PC-3 (cell line): ENCODE measurements around the gene MRPS7. TPM values are rescaled to one million over a fixed set of nuclear protein-coding genes. Genes with fewer than 3 reads are reported as not detected.

Experiments used
- ATAC-seq: fragments of 200-7000 bp; cut with Tn5 transposase; 2 replicates; pipeline ENCODE4 v1.9.1; 2020; ENCODE audit warnings: mild to moderate bottlenecking, moderate library complexity
- BruUV-seq: library from RNA; stranded (reverse); fragments of 400-500 nt; replicated peaks from 2 replicates; lab custom pipeline; 2021; lab: Mats Ljungman, UMichigan
- CTCF ChIA-PET: fragments of 300-600 bp; sonication (Branson Sonifier 250); formaldehyde crosslinking; loops from one replicate; lab custom pipeline; 2022; ENCODE audit warnings: antibody characterized with exemption; lab: Charles Lee
- POLR2A ChIA-PET: fragments of 300-600 bp; sonication (Branson Sonifier 250); formaldehyde crosslinking; loops from one replicate; lab custom pipeline; 2022; ENCODE audit warnings: antibody characterized with exemption; ENCODE audit not compliant: unreplicated experiment; lab: Charles Lee
- DNase-seq: peaks from one replicate; pipeline ENCODE4 v3.0.0-alpha.2; 2015
- H2AFZ ChIP-seq: fragments of 300-600 bp; sonication (generic); 2 replicates; pipeline ENCODE4 v1.6.0; 2016; ENCODE audit warnings: antibody characterized with exemption, low read length
- H3F3A ChIP-seq: fragments of 300-600 bp; sonication (generic); one replicate; pipeline ENCODE4 v1.6.0; 2017; ENCODE audit warnings: antibody characterized with exemption, low read length, control low read depth, mild to moderate bottlenecking; ENCODE audit not compliant: unreplicated experiment
- H3K27ac ChIP-seq: fragments of 300-600 bp; sonication (generic); 2 replicates; pipeline ENCODE4 v1.5.1; 2016; ENCODE audit warnings: mild to moderate bottlenecking, low read length
- H3K27me3 ChIP-seq: fragments of 300-600 bp; sonication (generic); 2 replicates; pipeline ENCODE4 v1.6.1; 2016; ENCODE audit warnings: low read length, mixed read lengths
- H3K36me3 ChIP-seq: fragments of 300-600 bp; sonication (generic); 2 replicates; pipeline ENCODE4 v1.6.1; 2016; ENCODE audit warnings: low read depth, mixed run types, low read length, mixed read lengths
- H3K4me1 ChIP-seq: fragments of 300-600 bp; sonication (generic); 2 replicates; pipeline ENCODE4 v1.5.1; 2016; ENCODE audit warnings: low read length; ENCODE audit not compliant: insufficient read depth
- H3K4me2 ChIP-seq: fragments of 300-600 bp; sonication (generic); 2 replicates; pipeline ENCODE4 v1.6.0; 2016; ENCODE audit warnings: low read length
- H3K4me3 ChIP-seq: fragments of 300-600 bp; sonication (generic); 2 replicates; pipeline ENCODE4 v1.5.1; 2016; ENCODE audit warnings: mild to moderate bottlenecking, low read length, mixed read lengths
- H3K79me2 ChIP-seq: fragments of 300-600 bp; sonication (generic); 2 replicates; pipeline ENCODE4 v1.6.1; 2017; ENCODE audit warnings: low read length, mixed read lengths
- H3K9ac ChIP-seq: fragments of 300-600 bp; sonication (generic); 2 replicates; pipeline ENCODE4 v1.6.0; 2016; ENCODE audit warnings: mild to moderate bottlenecking, low read length
- H3K9me2 ChIP-seq: fragments of 300-600 bp; sonication (generic); replicated peaks from 2 replicates; pipeline ENCODE4 v1.6.1; 2016; ENCODE audit warnings: mixed run types, low read length, mixed read lengths
- H3K9me3 ChIP-seq: fragments of 300-600 bp; sonication (generic); 2 replicates; pipeline ENCODE4 v1.6.1; 2016; ENCODE audit warnings: low read length, mixed read lengths
- H4K20me1 ChIP-seq: fragments of 300-600 bp; sonication (generic); 2 replicates; pipeline ENCODE4 v1.6.1; 2016; ENCODE audit warnings: low read length, mixed read lengths
- CTCF ChIP-seq: fragments of 300-600 bp; sonication (generic); conservative IDR thresholded peaks from 2 replicates; pipeline ENCODE4 v1.5.1; 2017; ENCODE audit warnings: antibody characterized with exemption, low read depth, mild to moderate bottlenecking, low read length
- EZH2 ChIP-seq: fragments of 300-600 bp; sonication (generic); IDR thresholded peaks from one replicate; pipeline ENCODE4 v1.6.1; 2017; ENCODE audit warnings: antibody characterized with exemption, mild to moderate bottlenecking, low read length; ENCODE audit not compliant: unreplicated experiment
- EZH2phosphoT487 ChIP-seq: fragments of 300-600 bp; sonication (generic); IDR thresholded peaks from 2 replicates; pipeline ENCODE4 v1.6.1; 2018; ENCODE audit warnings: mild to moderate bottlenecking, antibody characterized with exemption, low read length, borderline replicate concordance
- intact Hi-C: fragments of 100-400 bp; cut with micrococcal nuclease; formaldehyde crosslinking; loops from 2 replicates; pipeline ENCODE4 v1.9.0; 2023
- total RNA-seq: library from RNA; depleted of rRNA; stranded (reverse); fragments of >200 nt; gene quantifications from 2 replicates; pipeline ENCODE4 v1.2.3, GENCODE V29; 2014

MRPS7 gene
- total RNA-seq, 1 experiment from 2014 or later: 144 TPM

DNA sequence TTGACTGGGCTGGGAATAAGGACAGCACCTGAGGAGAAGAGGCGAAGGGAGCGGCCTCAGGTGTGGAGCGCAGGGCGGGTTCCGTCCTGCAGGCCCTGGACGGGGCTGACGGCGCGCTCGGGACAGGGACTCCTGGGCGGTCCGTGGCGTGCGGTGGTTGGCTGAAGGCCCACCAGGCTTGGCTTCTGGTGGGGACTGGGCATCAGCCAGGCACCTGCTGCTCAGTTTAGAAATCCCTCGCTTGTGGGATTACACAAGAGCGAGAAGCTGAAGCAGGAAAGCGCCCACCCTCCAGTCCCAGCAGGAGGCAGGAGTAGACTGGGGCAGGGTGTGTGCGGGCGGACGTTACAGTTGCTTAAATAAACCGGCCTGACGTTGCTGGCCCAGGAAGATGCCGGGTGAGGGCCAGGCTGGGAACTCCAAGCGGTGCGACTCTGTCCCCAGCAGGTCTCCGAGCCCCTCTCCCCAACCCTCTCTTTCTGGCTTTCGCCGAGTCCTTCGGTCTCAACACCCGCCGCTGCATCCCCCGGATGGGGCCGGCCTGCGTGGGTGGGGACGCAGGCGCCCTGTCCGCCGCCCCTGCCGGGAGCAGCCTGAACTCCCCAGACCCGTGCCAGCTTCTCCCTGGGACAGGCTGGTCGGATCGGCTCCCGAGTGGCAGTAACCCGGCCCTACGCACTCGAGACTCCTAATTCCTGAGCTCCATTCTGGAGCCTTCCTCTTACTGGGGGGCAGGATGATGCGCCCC, 8.7 kb downstream of the MRPS7 start:
- no peaks in the 10 kb centered on the region for H3K9me3 ChIP-seq
- intact Hi-C loops: loop anchor here (1.0 to 2.0 kb wide), 3 partner anchors 9 to 142 kb away; partner anchors contain the start of genes GGA3 and MRPS7
- ATAC-seq (peak; percentile 61), DNase-seq (peak; percentile 76)
- peak overlapping the region; percentile 99 for H2AFZ ChIP-seq
- peaks cover 20% of the 10 kb centered on the region for H3K4me1 ChIP-seq
- TF ChIP-seq EZH2 (no peak), EZH2phosphoT487 (no peak), CTCF (peak; percentile 65)
- peak overlapping the region; percentile 98 for H3K4me2 ChIP-seq
- no peaks in the 10 kb centered on the region for H3K27me3 ChIP-seq
- peaks cover 4% of the 10 kb centered on the region for H3F3A ChIP-seq
- peak overlapping the region; percentile 88 for H3K9ac ChIP-seq
- CTCF ChIA-PET: interaction anchor here (0.5 to 3.0 kb wide), 22 partner anchors 9 to 526 kb away, joined by 3 to 60 read pairs (median 5); partner anchors contain the start of genes GGA3, GRB2, MRPS7 and SLC25A19
- peaks cover 21% of the 10 kb centered on the region for H3K79me2 ChIP-seq
- H4K20me1 ChIP-seq: no peaks in the 10 kb centered on the region
- H3K27ac ChIP-seq: peak overlapping the region; percentile 43
- POLR2A ChIA-PET: interaction anchor here (0.5 to 2.3 kb wide), 7 partner anchors 8 to 1296 kb away, joined by 3 to 33 read pairs (median 7); partner anchors contain the start of genes GGA3, MRPS7, SLC25A19 and SMIM5
- H3K36me3 ChIP-seq: peaks cover 15% of the 10 kb centered on the region
- H3K9me2 ChIP-seq: no peaks in the 10 kb centered on the region
- BruUV-seq: TSS peak; percentile 34
- H3K4me3 ChIP-seq: peak overlapping the region; percentile 97

DNA sequence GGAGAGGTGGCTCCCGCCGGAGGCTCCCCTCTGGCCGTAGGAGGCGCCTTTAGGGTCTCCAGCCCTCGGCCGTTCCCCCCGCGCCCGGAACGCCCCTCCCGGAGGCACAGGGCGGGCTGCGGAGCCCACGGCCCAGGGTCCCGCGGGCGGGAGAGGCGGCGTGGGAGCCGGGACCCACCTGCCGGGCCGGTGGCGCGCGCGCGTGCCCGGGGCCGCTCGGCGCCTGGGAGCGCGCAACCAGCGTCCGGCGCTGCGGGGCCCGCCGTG, 9.2 kb downstream of the MRPS7 start, which contains the start of gene MIF4GD:
MIF4GD (minus strand) TSS at position 266 of the 267 bp plus-strand sequence. CDS start 1,036 bp downstream, outside the sequence.
- H3K79me2 ChIP-seq: peaks cover 21% of the 10 kb centered on the region
- peak within 1 kb of the TSS; percentile 43 for H3K27ac ChIP-seq
- H3K9me2 ChIP-seq: no peaks in the 10 kb centered on the region
- DNase-seq (no peak), ATAC-seq (no peak)
- peaks cover 4% of the 10 kb centered on the region for H3F3A ChIP-seq
- peak within 1 kb of the TSS; percentile 98 for H3K4me2 ChIP-seq
- peaks cover 11% of the 10 kb centered on the region for H3K36me3 ChIP-seq
- no peaks in the 10 kb centered on the region for H3K9me3 ChIP-seq
- intact Hi-C loops: loop anchor here (1.0 to 2.0 kb wide), 4 partner anchors 10 to 142 kb away; partner anchors contain the start of genes GGA3, MRPS7 and SLC25A19
- H3K4me3 ChIP-seq: peak within 1 kb of the TSS; percentile 97
- H3K27me3 ChIP-seq: no peaks in the 10 kb centered on the region
- TF ChIP-seq CTCF (no peak), EZH2phosphoT487 (no peak), EZH2 (no peak)
- H2AFZ ChIP-seq: peak within 1 kb of the TSS; percentile 99
- POLR2A ChIA-PET: interaction anchor here (0.5 to 2.3 kb wide), 6 partner anchors 9 to 362 kb away, joined by 3 to 25 read pairs (median 4); partner anchors contain the start of genes GGA3, GRB2, MRPS7 and SLC25A19
- CTCF ChIA-PET: interaction anchor here (0.6 to 3.0 kb wide), 18 partner anchors 10 to 302 kb away, joined by 3 to 60 read pairs (median 6); partner anchors contain the start of genes GGA3, GRB2, MRPS7 and SLC25A19
- BruUV-seq: no TSS peak
- no peaks in the 10 kb centered on the region for H4K20me1 ChIP-seq
- peak within 1 kb of the TSS; percentile 88 for H3K9ac ChIP-seq
- H3K4me1 ChIP-seq: peaks cover 20% of the 10 kb centered on the region
